Middle frontal gyrus (tissue), 1 donor: ENCODE measurements around the gene RPS27.
"Not testable (repeated sequence)": the region's sequence is repeated elsewhere in the genome, so short reads cannot be mapped to it uniquely, and the experiment has no call there.

Experiments
- DNase-seq: peaks from one replicate; pipeline ENCODE4 v3.0.0-alpha.2; 2015; ENCODE audit warnings: low spot score; ENCODE audit errors: extremely low spot score

The RPS27 gene

DNA sequence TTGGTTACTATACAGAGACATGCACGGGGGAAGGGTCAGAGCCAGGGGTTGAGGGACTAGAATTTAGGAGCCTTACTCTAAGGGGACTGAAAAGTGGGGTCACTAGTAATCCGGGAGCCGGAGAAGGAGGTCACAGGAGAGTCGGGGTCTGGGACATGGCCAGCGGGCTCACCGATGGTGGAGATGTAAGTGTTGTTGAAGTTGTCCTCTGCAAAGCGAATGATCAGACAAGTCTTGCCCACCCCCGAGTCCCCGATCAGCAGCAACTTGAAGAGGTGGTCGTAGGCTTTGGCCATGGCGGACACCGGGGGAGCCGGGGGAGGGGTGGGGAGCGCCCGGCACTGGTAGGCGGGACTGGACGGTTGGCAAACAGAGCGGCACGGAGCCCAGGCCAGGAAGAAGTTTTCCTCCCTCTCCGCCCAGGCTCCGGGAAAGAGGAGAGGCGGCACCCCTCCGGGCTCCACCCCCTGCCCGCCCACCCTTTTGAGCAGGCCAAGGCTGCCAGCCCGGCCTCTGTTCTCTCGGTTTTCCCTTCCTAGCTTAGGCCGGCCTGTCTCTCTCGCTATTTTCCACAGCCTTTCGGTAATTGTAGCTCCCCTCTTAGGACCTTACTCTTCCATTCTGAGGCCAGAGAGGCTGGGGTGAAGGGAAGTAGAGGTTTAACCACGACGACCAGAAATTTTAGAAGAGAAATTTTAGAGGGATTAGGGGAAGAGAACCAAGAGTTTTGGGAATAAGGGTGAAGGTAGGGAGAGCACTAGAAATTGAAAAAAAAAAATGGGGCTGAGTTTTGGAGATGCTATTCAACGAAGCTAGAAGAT lies 4.4 kb upstream of the RPS27 start, which contains the start of gene RAB13:
RAB13 (minus strand) TSS at position 399 of the 821 bp plus-strand sequence; CDS start at position 296, 103 bp downstream.
- DNase-seq = no peak

DNA sequence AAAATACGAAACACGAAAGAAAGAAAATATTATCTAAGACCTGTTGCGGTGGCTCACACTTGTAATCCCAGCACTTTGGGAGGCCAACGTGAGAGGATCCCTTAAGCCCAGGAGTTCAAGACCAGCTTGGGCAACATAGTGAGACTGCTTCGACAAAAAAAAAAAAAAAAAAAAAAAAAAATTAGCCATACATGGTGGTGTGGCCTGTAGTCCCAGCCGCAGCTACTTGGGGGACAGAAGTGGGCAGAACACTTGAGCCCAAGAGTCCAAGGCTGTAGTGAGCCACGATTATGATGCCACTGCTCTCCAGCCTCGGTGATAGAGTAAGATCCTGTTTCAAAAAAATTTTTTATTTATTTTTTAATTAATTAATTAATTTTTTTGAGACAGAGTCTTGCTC lies 2.9 kb upstream of the RPS27 start:
- no peak for DNase-seq

DNA sequence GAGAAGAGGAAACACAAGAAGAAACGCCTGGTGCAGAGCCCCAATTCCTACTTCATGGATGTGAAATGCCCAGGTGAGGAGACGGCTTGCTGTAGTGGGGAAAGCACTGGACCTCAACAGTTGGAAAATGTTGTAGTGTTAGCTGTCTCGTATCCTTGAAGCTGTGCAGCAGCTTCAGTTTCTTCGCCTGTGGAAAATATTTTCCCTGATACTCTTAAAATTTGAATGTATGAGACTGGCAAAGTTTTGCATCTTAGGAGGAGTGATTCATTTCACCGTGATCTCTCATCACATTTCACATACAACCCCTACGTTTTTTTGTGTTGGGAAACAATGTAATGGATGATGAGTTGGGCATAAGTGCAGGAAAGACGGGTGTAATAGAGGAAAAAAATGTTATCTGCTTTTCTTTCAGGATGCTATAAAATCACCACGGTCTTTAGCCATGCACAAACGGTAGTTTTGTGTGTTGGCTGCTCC lies 629 bp downstream of the RPS27 start:
- DNase-seq = no peak

DNA sequence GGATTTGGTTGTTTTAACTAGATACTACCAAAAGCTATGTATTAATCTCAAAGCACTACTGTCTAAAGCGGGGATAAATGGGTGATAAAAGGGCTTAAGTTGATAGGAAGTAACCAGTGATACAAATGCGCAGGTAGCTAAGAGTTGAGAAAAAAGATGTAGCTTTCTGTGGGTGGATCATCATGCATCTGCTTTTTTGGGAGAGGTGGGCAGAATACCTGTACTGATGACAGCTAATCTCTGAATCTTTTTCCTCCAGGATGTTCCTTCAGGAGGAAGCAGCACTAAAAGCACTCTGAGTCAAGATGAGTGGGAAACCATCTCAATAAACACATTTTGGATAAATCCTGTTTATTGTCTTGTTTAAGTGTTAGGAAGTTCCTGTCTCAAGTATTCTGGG lies 1.2 kb downstream of the RPS27 start:
- no peak for DNase-seq

DNA sequence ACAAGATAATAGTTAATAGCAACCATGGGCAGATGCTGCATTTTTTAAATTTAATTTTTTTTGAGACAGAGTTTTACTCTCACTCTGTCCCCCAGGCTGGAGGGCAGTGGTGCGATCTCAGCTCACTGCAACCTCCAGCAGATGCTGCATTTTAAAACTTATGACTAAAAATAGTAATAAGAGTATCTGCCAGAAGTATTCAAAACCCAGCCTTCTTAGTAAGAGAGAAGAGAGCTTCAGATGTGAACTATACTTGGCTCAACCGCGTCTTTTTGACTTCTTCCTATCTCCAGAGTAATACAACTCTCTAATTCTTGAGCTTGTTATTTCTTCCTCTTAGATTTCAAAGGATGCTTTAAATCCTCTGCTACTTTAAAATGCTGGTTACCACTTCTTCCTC lies 4.6 kb downstream of the RPS27 start:
- DNase-seq = no peak

DNA sequence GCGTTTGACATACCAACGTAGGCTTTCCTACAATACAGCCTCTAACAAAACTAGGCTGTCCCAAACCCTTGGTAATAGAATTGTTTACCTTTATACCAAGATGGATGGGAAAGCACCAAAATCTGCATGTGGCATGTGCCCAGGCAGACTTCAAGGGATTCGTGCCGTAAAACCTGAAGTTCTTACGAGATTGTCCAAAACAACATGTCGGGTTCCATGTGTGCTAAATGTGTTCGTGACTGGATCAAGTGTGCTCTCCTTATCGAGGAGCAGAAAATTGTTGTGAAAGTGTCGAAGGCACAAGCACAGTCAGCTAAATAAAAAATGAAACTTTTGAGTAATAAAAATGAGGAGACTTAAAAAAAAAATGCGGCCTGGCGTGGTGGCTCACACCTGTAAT lies 5.1 kb downstream of the RPS27 start:
- no peak for DNase-seq

DNA sequence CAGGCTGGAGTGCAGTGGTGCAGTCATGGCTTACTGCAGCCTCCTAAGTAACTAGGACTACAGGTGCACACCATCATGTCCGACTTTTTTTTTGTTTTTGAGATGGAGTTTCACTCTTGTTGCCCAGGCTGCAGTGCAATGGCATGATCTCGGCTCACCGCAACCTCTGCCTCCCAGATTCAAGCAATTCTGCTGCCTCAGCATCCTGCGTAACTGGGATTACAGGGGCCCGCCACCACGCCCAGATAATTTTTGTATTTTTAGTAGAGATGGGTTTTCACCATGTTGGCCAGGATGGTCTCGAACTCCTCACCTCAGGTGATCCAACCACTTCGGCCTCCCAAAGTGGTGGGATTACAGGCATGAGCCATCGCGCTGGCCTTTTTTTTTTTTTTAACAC lies 6.3 kb downstream of the RPS27 start:
- DNase-seq = not testable (repeated sequence)

DNA sequence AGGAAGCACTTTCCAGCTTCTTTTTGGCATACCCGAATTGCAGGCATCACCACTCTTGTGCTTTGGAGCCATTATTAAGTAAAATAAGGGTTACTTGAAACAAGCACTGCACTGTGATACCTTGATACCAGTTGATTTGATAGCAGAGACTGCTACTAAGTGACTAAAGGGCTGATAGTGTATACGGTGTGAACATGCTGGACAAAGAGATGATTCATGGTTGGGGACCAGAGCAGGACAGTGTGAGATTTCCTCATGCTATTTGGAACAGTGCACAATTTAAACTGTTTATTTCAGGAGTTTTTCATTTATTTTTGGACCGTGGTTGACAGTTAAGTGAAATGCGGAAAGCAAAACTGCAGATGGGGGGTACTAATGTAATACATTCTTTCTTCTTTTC lies 9.9 kb downstream of the RPS27 start:
- DNase-seq = no peak

DNA sequence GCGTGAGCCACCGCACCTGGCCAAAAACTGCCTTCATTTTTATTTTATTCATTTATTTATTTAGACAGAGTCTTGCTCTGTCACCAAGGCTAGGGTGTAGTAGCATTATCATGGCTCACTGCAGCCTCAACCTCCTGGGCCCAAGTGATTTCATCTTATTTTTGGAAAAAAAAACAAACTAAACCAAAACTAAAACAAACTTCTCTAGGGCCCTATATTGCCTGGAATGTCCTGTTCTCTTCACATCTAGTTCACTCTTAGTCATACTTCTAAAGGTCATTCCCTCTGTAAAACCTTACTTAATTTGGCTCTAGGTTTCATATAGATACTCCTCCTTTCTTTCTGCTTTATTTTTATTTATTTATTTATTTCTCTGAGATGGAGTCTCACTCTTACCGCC lies 15.6 kb downstream of the RPS27 start:
- DNase-seq = no peak

DNA sequence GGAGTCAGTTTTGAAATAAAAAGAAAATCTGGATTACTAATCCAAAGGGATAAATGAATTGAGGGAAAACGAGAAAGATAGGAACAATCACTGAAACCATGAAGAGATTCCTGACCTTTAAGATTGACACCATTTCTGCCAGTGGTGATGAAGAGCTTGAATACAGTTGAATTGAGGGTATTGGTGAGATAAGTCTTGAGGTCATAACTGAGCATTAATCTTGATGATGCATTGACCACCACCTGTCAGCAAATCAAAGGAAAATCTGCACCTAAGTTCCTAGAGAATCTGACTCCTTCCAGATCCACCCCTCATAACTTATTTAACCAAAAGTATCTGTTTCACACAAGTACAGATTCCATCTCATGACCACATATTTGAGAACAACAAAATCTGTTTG lies 21.6 kb downstream of the RPS27 start:
- no peak for DNase-seq

DNA sequence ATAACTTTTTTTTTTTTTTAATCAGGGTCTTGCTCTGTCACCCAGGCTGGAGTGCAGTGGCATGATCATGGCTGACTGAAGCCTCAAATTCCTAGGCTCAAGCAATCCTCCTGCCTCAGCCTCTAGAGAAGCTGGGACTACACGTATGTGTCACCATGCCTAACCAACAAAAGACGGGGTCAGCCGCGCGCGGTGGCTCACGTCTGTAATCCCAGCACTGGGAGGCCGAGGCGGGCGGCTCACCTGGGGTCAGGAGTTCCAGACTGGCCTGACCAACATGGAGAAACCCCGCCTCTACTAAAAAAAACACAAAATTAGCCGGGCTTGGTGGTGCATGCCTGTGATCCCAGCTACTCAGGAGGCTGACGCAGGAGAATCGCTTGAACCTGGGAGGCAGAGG lies 22.0 kb downstream of the RPS27 start:
- not testable (repeated sequence) for DNase-seq

DNA sequence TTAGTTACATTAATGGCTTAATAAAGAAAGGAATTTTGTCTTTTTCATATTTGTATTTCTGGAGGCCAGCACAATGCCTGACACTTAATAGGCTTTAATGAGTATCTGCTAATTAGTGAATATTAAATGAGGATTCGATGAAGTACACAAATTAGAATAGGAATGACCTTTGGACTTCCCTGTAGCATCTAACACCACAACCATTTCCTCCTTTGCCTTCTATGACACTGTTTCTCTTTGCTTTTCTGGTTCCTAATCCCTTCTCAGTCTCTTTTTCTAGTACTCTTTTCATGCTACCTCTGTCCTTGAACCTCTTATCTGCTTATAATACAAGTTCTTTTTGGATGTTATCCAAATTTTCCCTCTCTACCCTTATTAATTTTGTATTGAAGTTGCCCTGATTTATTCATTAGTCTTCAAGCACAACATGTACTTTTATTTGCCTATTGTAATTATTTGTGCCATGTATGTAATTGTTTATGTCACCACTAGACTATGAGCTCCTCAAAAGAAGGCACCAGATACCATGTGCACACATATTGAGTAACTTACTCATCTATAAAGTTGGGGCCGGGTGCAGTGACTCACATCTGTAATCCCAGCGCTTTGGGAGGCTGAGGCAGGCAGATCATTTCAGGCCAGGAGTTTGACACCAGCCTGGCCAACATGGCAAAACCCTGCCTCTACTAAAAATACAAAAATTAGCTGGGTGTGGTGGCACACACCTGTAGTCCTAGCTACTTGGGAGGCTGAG lies 23.8 kb downstream of the RPS27 start:
- no peak for DNase-seq

DNA sequence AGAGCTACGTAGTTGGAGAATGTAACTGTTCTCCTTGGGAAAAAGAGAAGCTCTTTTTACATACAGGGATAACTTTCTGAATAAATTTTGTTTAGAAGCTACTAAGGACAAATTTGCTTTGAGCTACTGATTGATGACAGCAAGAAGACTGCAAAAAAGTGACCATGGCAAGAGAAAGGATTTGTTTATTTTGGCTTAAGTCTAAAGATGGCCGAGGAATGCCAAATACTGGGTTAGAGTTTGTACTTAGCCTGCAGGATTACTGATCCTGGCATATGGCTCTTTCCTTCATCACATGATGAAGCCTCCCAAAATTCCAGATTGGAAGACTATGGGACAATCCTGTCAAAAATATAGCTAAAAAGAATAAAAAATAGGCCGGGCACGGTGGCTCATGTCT lies 28.7 kb downstream of the RPS27 start:
- DNase-seq = no peak

DNA sequence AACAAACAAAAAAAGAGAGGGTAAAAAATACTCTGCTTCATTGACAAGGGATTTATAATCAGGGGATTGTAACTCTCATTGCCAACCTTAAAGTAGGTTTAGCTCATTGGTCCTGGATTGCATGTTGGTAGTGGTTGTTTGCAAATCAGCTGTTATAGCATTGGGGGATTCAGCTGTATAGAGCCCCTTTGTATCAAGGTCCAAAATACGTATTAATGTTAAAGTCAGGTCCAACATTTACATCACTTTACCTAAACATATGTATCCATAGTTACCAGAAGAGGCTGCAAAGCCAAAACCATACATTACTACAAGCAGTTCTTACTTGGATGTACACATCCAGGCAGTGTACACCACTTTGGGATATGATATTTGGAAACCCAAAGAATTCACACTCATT lies 29.4 kb downstream of the RPS27 start:
- DNase-seq = no peak

DNA sequence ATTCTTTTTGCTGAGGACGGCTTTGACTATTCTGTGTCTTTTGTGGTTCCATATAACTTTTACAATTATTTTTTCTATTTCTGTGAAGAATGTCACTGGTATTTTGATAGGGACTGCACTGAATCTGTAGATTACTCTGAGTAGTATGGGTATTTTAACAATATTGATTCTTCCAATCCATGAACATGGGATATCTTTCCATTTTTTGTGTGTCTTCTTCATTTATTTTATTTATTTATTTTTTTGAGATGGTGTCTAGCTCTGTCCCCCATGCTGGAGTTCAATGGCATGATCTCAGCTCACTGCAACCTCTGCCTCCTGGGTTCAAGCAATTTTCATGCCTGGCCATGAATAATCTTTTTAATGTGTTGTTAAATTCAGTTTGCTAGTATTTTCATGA lies 43.1 kb downstream of the RPS27 start:
- DNase-seq = not testable (repeated sequence)
